GM12891 (cell line): ENCODE data around the gene S100A3.

Experiments used
- PAX5 ChIP-seq: IDR thresholded peaks from 2 replicates; pipeline ENCODE4 v1.6.1; 2011; ENCODE audit warnings: low read length, moderate library complexity, mild to moderate bottlenecking; ENCODE audit not compliant: insufficient read depth, severe bottlenecking
- POLR2A ChIP-seq: IDR thresholded peaks from 2 replicates; pipeline ENCODE4 v1.6.1; 2011; ENCODE audit warnings: low read depth, low read length, control low read depth
- POLR2AphosphoS5 ChIP-seq: IDR thresholded peaks from 2 replicates; pipeline ENCODE4 v1.6.1; 2011; ENCODE audit warnings: low read depth, low read length, control low read depth
- SPI1 ChIP-seq: IDR thresholded peaks from 2 replicates; pipeline ENCODE4 v1.6.1; 2011; ENCODE audit warnings: low read depth, low read length, control low read depth
- TAF1 ChIP-seq: IDR thresholded peaks from 2 replicates; pipeline ENCODE4 v1.6.1; 2011; ENCODE audit warnings: low read depth, low read length, control low read depth

DNA sequence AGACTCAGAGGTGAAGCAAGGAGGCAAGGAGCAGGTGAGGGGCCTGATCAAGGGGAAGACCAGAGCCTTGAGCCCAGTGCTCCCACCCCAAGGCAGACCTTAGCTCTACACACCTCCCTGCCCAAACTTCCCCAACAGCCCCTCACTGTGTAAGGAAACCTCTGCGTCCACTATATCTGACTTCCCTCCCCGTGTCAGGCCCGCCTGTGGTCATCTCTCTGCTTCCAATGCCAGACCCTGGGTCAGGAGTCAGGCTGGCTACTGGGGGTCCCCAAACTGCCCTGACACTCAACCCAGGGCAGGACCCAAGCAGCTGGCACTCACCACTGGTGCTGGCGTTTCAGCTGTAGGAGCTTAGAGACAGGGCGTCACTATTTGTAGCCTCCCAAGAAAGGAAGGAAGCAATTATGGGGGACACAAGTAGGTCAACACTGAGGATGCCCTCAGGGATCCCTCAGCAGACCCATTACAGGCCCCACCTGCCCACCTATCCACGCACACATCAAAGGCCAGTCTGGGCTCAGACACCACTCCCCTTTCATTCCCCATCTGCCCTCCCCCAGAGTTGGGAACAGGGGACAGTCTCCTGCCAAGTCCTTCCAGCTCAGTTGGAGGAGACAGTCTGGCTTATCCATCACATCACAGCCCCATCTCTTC is 811 bp upstream of the S100A3 start:
- TF ChIP-seq POLR2A (no peak), POLR2AphosphoS5 (no peak), TAF1 (no peak), SPI1 (no peak), PAX5 (no peak)
